Neuronal stem cell (in vitro differentiated cells): ENCODE data around the gene SLC38A2.

Experiments used
- DNase-seq: peaks from one replicate; pipeline ENCODE4 v3.0.0-alpha.2; 2013; ENCODE audit warnings: low spot score
- H2AFZ ChIP-seq: one replicate; pipeline ENCODE4 v1.6.1; 2013; ENCODE audit warnings: mild to moderate bottlenecking, low read length, inconsistent platforms
- H2AK5ac ChIP-seq: 2 replicates; pipeline ENCODE4 v1.6.1; 2013; ENCODE audit warnings: low read depth, mild to moderate bottlenecking, inconsistent platforms, low read length, moderate library complexity, mixed read lengths
- H2BK120ac ChIP-seq: 2 replicates; pipeline ENCODE4 v1.6.1; 2013; ENCODE audit warnings: low read depth, mild to moderate bottlenecking, inconsistent platforms, low read length, moderate library complexity, mixed read lengths
- H2BK12ac ChIP-seq: one replicate; pipeline ENCODE4 v1.6.1; 2013; ENCODE audit warnings: low read length, inconsistent platforms
- H2BK15ac ChIP-seq: 2 replicates; pipeline ENCODE4 v1.6.1; 2013; ENCODE audit warnings: mild to moderate bottlenecking, low read length, inconsistent platforms, mixed read lengths
- H2BK5ac ChIP-seq: one replicate; pipeline ENCODE4 v1.6.1; 2013; ENCODE audit warnings: inconsistent platforms, mild to moderate bottlenecking, low read length, moderate library complexity
- H3K14ac ChIP-seq: one replicate; pipeline ENCODE4 v1.6.1; 2013; ENCODE audit warnings: low read length, inconsistent platforms
- H3K18ac ChIP-seq: 2 replicates; pipeline ENCODE4 v1.6.1; 2013; ENCODE audit warnings: low read length, inconsistent platforms
- H3K23ac ChIP-seq: 2 replicates; pipeline ENCODE4 v1.6.1; 2013; ENCODE audit warnings: low read depth, mild to moderate bottlenecking, mixed read lengths, low read length, inconsistent platforms; ENCODE audit not compliant: poor library complexity
- H3K27ac ChIP-seq: replicated peaks from 3 replicates; pipeline ENCODE4 v1.5.1; 2013; ENCODE audit warnings: low read length, inconsistent platforms
- H3K27me3 ChIP-seq, 3 experiments: 2 replicates each; pipeline ENCODE4 v1.6.1; 2013; ENCODE audit warnings: low read length in 3 of 3, mild to moderate bottlenecking in 2 of 3, inconsistent platforms in 1 of 3, low read depth in 1 of 3, mixed read lengths in 1 of 3, moderate library complexity in 1 of 3; ENCODE audit not compliant: control insufficient read depth in 3 of 3, insufficient read depth in 3 of 3
- H3K36me3 ChIP-seq, 2 donors: replicated peaks in 1 of 2; 2 replicates each; pipeline ENCODE4 v1.6.1; 2013; ENCODE audit warnings: low read length in 2 of 2; ENCODE audit not compliant: control insufficient read depth in 2 of 2, insufficient read depth in 2 of 2
- H3K4ac ChIP-seq: 2 replicates; pipeline ENCODE4 v1.6.1; 2013; ENCODE audit warnings: inconsistent platforms, mild to moderate bottlenecking, low read length, moderate library complexity
- H3K4me1 ChIP-seq, 2 donors: 1 replicate in 1 of 2; 2 replicates in 1 of 2; pipeline ENCODE4 v1.6.1; 2013; ENCODE audit warnings: low read length in 2 of 2, low read depth in 1 of 2; ENCODE audit not compliant: control insufficient read depth in 2 of 2, insufficient read depth in 1 of 2
- H3K4me2 ChIP-seq: one replicate; pipeline ENCODE4 v1.6.1; 2013; ENCODE audit warnings: mild to moderate bottlenecking, low read length, inconsistent platforms; ENCODE audit not compliant: insufficient read depth, poor library complexity, severe bottlenecking
- H3K4me3 ChIP-seq, 2 donors: 2 replicates each; pipeline ENCODE4 v1.5.1; 2013; ENCODE audit warnings: low read length in 2 of 2, mild to moderate bottlenecking in 2 of 2, inconsistent platforms in 1 of 2, moderate library complexity in 1 of 2
- H3K79me1 ChIP-seq: one replicate; pipeline ENCODE4 v1.6.1; 2013; ENCODE audit warnings: low read depth, mild to moderate bottlenecking, inconsistent platforms, low read length, moderate library complexity
- H3K9ac ChIP-seq: one replicate; pipeline ENCODE4 v1.6.1; 2013; ENCODE audit warnings: mild to moderate bottlenecking, low read depth, low read length, inconsistent platforms; ENCODE audit not compliant: poor library complexity
- H3K9me3 ChIP-seq, 2 donors: replicated peaks in 1 of 2; 2 replicates each; pipeline versions ENCODE3 to v1.6.1; 2013; ENCODE audit warnings: low read length in 2 of 2, mild to moderate bottlenecking in 2 of 2, inconsistent platforms in 1 of 2, low read depth in 1 of 2, mixed read lengths in 1 of 2, moderate library complexity in 1 of 2; ENCODE audit not compliant: control insufficient read depth in 2 of 2, insufficient read depth in 1 of 2
- H4K8ac ChIP-seq: one replicate; pipeline ENCODE4 v1.6.1; 2013; ENCODE audit warnings: low read depth, mild to moderate bottlenecking, inconsistent platforms, low read length, moderate library complexity
- H4K91ac ChIP-seq: one replicate; pipeline ENCODE4 v1.6.1; 2013; ENCODE audit warnings: low read length, low read depth, mild to moderate bottlenecking, inconsistent platforms; ENCODE audit not compliant: poor library complexity
- WGBS, 2 donors: extraction: QIAGEN DNeasy Blood & Tissue Kit; methylation state at CpG; one replicate each; pipeline ENCODE4 v1.1.7; 2013; ENCODE audit warnings: missing lambda C conversion rate in 2 of 2, mixed read lengths in 1 of 2; ENCODE audit not compliant: insufficient read length in 2 of 2, insufficient replicate concordance in 1 of 2; ENCODE audit errors: extremely low coverage in 2 of 2; 5-methylcytosine and 5-hydroxymethylcytosine counted together

Gene SLC38A2

GRCh38 chr12:46413368-46413767 is 40.8 kb upstream of the SLC38A2 start:
- no CpG with 5 or more reads among the region's 2 CpGs for WGBS, 2 donors

DNA sequence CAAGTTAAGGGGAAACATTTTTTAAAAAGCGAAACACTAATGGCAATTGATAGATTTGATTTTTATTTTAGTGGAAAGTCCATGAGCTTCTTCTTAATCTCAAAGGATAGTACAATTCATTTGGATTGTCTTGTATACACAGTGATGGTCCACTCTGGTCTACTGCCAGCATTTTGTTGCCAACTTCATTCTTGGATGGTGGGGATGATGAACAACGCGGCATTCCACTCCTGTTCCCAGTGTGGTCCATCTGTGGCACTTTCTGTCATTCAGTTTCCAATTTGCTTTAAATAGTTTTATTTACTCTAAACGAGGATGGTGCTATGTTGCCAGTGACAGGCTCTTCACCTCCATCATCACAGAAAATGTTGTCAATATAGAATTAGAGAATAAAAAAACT is 40.3 kb upstream of the SLC38A2 start:
- H3K4me1 ChIP-seq: no peaks in the 10 kb centered on the region
- no peak overlapping the region for H3K4me3 ChIP-seq
- no peak overlapping the region for H2AK5ac ChIP-seq
- H3K18ac ChIP-seq: no peak overlapping the region
- H2BK12ac ChIP-seq: no peak overlapping the region
- no peaks in the 10 kb centered on the region for H3K36me3 ChIP-seq
- no peaks in the 10 kb centered on the region for H3K79me1 ChIP-seq
- no peak overlapping the region for H2BK120ac ChIP-seq
- no peak overlapping the region for H2BK5ac ChIP-seq
- H3K9me3 ChIP-seq: no peaks in the 10 kb centered on the region
- H3K4ac ChIP-seq: no peak overlapping the region
- H3K23ac ChIP-seq: no peak overlapping the region
- H3K14ac ChIP-seq: no peak overlapping the region
- no peak overlapping the region for H2BK15ac ChIP-seq
- H4K91ac ChIP-seq: no peak overlapping the region
- no peak for DNase-seq
- H2AFZ ChIP-seq: no peak overlapping the region
- no peak overlapping the region for H3K4me2 ChIP-seq
- WGBS, 2 donors: no CpG with 5 or more reads among the region's 4 CpGs
- H3K27me3 ChIP-seq: peaks cover 0 to 81% (median 0%) of the 10 kb centered on the region in 3 experiments
- no peak overlapping the region for H4K8ac ChIP-seq
- H3K27ac ChIP-seq: no peak overlapping the region
- no peak overlapping the region for H3K9ac ChIP-seq

More at GRCh38 chr12:46413368-46413767, 40.8 kb upstream of the SLC38A2 start:
- Histone ChIP-seq H3K18ac (no peak overlapping the region), H3K9me3 (no peaks in the 10 kb centered on the region), H3K27ac (no peak overlapping the region), H2BK12ac (no peak overlapping the region), H3K4me2 (no peak overlapping the region), H2AK5ac (no peak overlapping the region), H2AFZ (no peak overlapping the region), H2BK5ac (no peak overlapping the region), H3K4me3 (no peak overlapping the region), H4K91ac (no peak overlapping the region), H3K23ac (no peak overlapping the region), H3K9ac (no peak overlapping the region), H4K8ac (no peak overlapping the region), H3K4ac (no peak overlapping the region), H2BK120ac (no peak overlapping the region), H3K4me1 (no peaks in the 10 kb centered on the region), H2BK15ac (no peak overlapping the region), H3K14ac (no peak overlapping the region), H3K79me1 (no peaks in the 10 kb centered on the region), H3K36me3 (no peaks in the 10 kb centered on the region), H3K27me3 (peaks cover 0 to 83% (median 0%) of the 10 kb centered on the region in 3 experiments)
- no peak for DNase-seq

DNA sequence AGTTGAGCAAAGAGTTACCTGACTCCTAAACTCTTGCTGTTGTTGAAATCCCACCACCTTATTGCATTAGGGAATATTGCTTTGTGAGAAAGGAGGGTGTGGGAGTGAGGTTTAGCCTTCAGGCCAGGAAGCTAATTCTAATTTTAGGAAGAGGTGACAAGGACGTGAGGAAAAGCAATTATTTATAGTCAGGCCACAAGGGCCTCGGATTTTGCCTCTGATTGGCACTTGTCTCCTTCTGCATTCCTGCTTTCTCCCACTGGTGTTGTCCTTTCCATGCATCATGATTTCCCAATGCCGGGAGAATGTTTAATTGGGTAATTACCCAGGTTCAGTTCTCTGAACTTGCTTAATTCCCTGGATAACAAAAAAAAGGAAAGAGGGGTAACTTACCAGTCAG is 37.9 kb upstream of the SLC38A2 start:
- Histone ChIP-seq H4K8ac (no peak overlapping the region), H2AK5ac (no peak overlapping the region), H2BK12ac (no peak overlapping the region), H3K27me3 (peaks cover 0 to 69% (median 0%) of the 10 kb centered on the region in 3 experiments), H3K79me1 (no peaks in the 10 kb centered on the region), H3K23ac (no peak overlapping the region), H3K4me1 (no peaks in the 10 kb centered on the region), H4K91ac (no peak overlapping the region), H3K9ac (no peak overlapping the region), H3K27ac (no peak overlapping the region), H3K4me3 (no peak overlapping the region), H2AFZ (no peak overlapping the region), H3K18ac (no peak overlapping the region), H3K14ac (no peak overlapping the region), H2BK15ac (no peak overlapping the region), H2BK5ac (no peak overlapping the region), H2BK120ac (no peak overlapping the region), H3K4ac (no peak overlapping the region), H3K4me2 (no peak overlapping the region), H3K9me3 (no peaks in the 10 kb centered on the region), H3K36me3 (no peaks in the 10 kb centered on the region)
- no CpG with 5 or more reads among the region's 3 CpGs for WGBS, 2 donors
- no peak for DNase-seq

DNA sequence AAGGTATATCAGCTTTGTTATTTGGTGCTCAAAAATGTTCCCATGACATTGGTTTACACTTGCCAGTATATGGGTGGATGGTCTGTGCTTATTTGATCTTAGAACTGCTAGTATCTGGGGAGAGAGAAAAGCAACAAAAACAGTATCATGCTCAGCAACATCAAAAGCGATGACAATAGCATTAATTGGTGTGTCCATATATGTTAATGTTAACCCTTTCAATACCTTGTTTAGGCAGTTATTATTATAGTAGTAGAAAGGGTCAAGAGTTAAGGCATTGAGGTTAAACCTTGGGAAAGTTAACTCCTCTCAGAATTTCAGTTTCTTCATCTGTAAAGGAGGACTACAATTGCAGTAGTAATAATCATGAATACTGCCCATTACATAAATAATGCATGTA is 37.4 kb upstream of the SLC38A2 start:
- Histone ChIP-seq H3K4me3 (no peak overlapping the region), H3K9ac (no peak overlapping the region), H3K18ac (no peak overlapping the region), H4K91ac (no peak overlapping the region), H2AFZ (no peak overlapping the region), H3K27ac (no peak overlapping the region), H3K4ac (no peak overlapping the region), H3K4me2 (no peak overlapping the region), H4K8ac (no peak overlapping the region), H3K36me3 (no peaks in the 10 kb centered on the region), H2BK5ac (no peak overlapping the region), H2BK120ac (no peak overlapping the region), H2AK5ac (no peak overlapping the region), H3K79me1 (no peaks in the 10 kb centered on the region), H2BK12ac (no peak overlapping the region), H2BK15ac (no peak overlapping the region), H3K23ac (no peak overlapping the region), H3K9me3 (no peaks in the 10 kb centered on the region), H3K14ac (no peak overlapping the region), H3K4me1 (no peaks in the 10 kb centered on the region), H3K27me3 (peaks cover 0 to 64% (median 0%) of the 10 kb centered on the region in 3 experiments)
- WGBS, 2 donors: no CpG with 5 or more reads among the region's 1 CpG
- no peak for DNase-seq
